ENCODE measurements around the gene DNAL1. TPM values are rescaled to one million over a fixed set of nuclear protein-coding genes. Genes with fewer than 3 reads are reported as not detected.

DNAL1 gene
- total and polyA plus RNA-seq, 3 experiments from 2014 or later = 5.8 to 10.9 (median 8.1) TPM

DNA sequence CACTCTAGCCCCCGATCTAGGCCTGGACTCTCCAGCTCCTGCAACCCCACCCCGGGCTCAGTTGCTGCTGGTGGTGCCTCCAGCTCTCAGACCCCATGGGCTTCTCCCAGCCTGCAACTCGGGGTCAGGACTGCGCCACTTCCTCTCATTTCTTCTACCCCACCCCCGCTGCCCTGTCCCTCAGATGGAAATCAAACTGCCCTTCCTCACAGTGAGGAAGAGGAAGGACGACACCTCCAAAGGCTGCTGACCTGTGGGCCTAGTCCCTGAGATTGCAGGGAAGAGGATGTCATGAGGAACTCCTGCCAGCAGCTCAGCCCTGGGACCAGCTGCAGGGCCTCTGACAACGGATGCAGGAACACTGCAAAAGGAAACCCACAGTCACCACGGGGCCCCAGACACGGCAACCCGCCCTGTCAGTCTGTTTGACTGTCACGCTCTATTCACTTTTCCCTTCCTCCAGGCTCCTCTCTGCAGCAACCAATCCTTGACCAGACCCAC lies 98.7 kb downstream of the DNAL1 start:
- Histone ChIP-seq H3K4me1 (ENCODE audit: insufficient read depth, low read length) (peaks cover 86% of the 10 kb centered on the region), H3K27me3 (ENCODE audit: insufficient read depth, low read length, poor library complexity, severe bottlenecking) (no peaks in the 10 kb centered on the region), H3K36me3 (ENCODE audit: insufficient read depth, low read length) (peaks cover 9% of the 10 kb centered on the region), H3K27ac (ENCODE audit: low read depth, low read length) (peak overlapping the region; percentile 38), H3K4me3 (ENCODE audit: low read length) (peak overlapping the region; percentile 62), H3K9me3 (ENCODE audit: low read length) (no peaks in the 10 kb centered on the region)
- DNase-seq = peak; percentile 40 to 77 (median 66)
- no peaks in the 10 kb centered on the region for H3K9me3 Mint-ChIP-seq
- H3K4me3 Mint-ChIP-seq = peak overlapping the region; percentile 76 to 94 (median 85)
- POLR2A ChIA-PET = interaction anchor here (0.6 to 6.2 kb wide), 5 partner anchors 10 to 174 kb away, joined by 3 to 67 read pairs (median 6); partner anchors contain the start of gene ACOT2
- H3K27ac Mint-ChIP-seq = peak overlapping the region; percentile 89 to 98 (median 94)
- CTCF ChIA-PET = interaction anchor here (1.1 to 8.5 kb wide), 8 partner anchors 13 to 43 kb away, joined by 3 to 137 read pairs (median 8); a partner anchor contains a TSS
- H3K27me3 Mint-ChIP-seq = no peaks in the 10 kb centered on the region
- peaks cover 0 to 21% (median 0%) of the 10 kb centered on the region in 3 donors for H3K36me3 Mint-ChIP-seq
- peaks cover 75 to 100% (median 84%) of the 10 kb centered on the region in 3 donors for H3K4me1 Mint-ChIP-seq

DNA sequence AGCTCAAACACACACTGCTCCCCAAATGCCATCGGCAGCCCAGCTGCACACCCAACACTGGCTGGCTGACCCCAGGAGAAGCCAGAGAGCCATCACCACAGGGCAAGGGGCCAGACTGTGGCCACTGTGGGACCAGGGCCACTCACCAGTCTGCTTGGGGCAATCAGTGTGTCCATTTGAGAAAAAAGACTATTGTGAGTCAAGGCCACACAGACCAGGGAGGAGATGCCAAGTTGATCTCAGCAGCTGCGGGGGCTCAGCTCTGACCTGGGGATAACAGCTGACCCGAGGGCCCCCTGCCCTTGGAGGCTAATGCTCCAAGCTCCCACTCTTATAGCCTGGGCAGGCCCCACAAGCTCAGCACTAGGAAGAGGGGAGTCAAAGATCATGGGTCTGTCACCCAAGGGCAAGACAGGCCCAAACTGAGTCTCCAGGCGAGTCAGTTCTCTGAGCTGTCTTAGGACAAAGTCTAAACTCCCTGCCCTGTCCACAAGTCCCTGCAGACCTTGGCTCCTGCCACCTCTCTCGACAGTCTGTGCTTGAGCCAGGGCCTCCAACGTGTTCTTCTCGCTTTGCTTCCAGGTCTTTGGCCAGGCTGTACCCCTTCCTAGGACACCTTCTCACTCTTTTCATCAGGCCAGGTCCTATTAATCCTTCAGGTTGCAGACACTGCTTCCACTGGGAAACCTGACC lies 99.5 kb downstream of the DNAL1 start:
- peak overlapping the region; percentile 62 for H3K4me3 ChIP-seq (ENCODE audit: low read length)
- peaks cover 94% of the 10 kb centered on the region for H3K4me1 ChIP-seq (ENCODE audit: insufficient read depth, low read length)
- Mint-ChIP-seq H3K4me3 (peak overlapping the region; percentile 76 to 94 (median 85)), H3K27ac (peak overlapping the region; percentile 89 to 98 (median 94)), H3K27me3 (no peaks in the 10 kb centered on the region), H3K36me3 (peaks cover 0 to 13% (median 0%) of the 10 kb centered on the region in 3 donors), H3K4me1 (peaks cover 82 to 100% (median 92%) of the 10 kb centered on the region in 3 donors), H3K9me3 (no peaks in the 10 kb centered on the region)
- no peak for DNase-seq
- peak overlapping the region; percentile 38 for H3K27ac ChIP-seq (ENCODE audit: low read depth, low read length)
- H3K27me3 ChIP-seq (ENCODE audit: insufficient read depth, low read length, poor library complexity, severe bottlenecking) = no peaks in the 10 kb centered on the region
- CTCF ChIA-PET = interaction anchor here (0.6 to 8.5 kb wide), 6 partner anchors 12 to 42 kb away, joined by 3 to 137 read pairs (median 10); a partner anchor contains a TSS
- no peaks in the 10 kb centered on the region for H3K9me3 ChIP-seq (ENCODE audit: low read length)
- POLR2A ChIA-PET = interaction anchor here (0.6 to 6.2 kb wide), 5 partner anchors 9 to 175 kb away, joined by 3 to 67 read pairs (median 21); partner anchors contain the start of gene ACOT2
- H3K36me3 ChIP-seq (ENCODE audit: insufficient read depth, low read length) = peaks cover 7% of the 10 kb centered on the region

DNA sequence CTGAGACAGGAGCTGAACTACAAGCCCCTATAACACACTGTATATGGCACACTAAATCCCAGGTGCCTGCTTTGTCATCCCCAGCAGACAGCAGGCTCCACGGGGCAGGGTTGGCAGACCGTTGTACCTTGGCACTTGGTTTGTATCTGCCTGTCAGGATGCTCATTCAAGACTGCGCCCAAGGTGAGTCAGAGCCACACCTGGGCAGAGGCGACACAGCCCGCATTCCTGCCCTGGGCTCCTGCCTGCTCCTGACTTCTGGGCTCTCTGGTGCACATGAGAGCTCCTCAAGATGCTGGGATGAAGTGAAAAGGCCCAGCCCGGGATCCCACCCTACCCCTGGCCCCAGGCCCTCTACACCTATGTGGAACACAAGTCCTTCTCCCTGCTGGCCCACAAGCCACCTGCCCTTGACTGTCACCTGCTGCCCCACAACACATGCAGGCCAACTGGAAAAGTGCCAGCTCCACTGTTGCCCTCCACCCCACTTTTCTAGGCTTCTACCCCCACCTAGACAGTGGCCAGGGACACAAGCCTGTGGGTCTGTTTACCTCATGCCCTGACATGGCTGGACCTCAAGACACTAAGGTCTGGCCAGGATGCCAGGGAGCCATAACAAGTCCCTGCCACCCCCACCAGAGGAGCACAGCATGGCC lies 100.2 kb downstream of the DNAL1 start:
- peaks cover 97% of the 10 kb centered on the region for H3K4me1 ChIP-seq (ENCODE audit: insufficient read depth, low read length)
- no peaks in the 10 kb centered on the region for H3K36me3 ChIP-seq (ENCODE audit: insufficient read depth, low read length)
- H3K27ac Mint-ChIP-seq = peak overlapping the region; percentile 89 to 98 (median 94)
- peaks cover 0 to 7% (median 0%) of the 10 kb centered on the region in 3 donors for H3K36me3 Mint-ChIP-seq
- no peak overlapping the region for H3K27ac ChIP-seq (ENCODE audit: low read depth, low read length)
- DNase-seq = no peak
- H3K4me1 Mint-ChIP-seq = peaks cover 86 to 100% (median 97%) of the 10 kb centered on the region in 3 donors
- H3K9me3 Mint-ChIP-seq = no peaks in the 10 kb centered on the region
- H3K4me3 Mint-ChIP-seq = peak overlapping the region; percentile 76 to 94 (median 85)
- ChIA-PET CTCF (interaction anchor here (2.1 to 8.5 kb wide), 4 partner anchors 11 to 41 kb away, joined by 7 to 137 read pairs (median 14); a partner anchor contains a TSS), POLR2A (interaction anchor here (1.0 to 6.2 kb wide), 3 partner anchors 9 to 34 kb away, joined by 7 to 59 read pairs (median 21); a partner anchor contains a TSS)
- no peaks in the 10 kb centered on the region for H3K27me3 ChIP-seq (ENCODE audit: insufficient read depth, low read length, poor library complexity, severe bottlenecking)
- no peaks in the 10 kb centered on the region for H3K27me3 Mint-ChIP-seq
- H3K9me3 ChIP-seq (ENCODE audit: low read length) = no peaks in the 10 kb centered on the region
- H3K4me3 ChIP-seq (ENCODE audit: low read length) = peak overlapping the region; percentile 62

DNA sequence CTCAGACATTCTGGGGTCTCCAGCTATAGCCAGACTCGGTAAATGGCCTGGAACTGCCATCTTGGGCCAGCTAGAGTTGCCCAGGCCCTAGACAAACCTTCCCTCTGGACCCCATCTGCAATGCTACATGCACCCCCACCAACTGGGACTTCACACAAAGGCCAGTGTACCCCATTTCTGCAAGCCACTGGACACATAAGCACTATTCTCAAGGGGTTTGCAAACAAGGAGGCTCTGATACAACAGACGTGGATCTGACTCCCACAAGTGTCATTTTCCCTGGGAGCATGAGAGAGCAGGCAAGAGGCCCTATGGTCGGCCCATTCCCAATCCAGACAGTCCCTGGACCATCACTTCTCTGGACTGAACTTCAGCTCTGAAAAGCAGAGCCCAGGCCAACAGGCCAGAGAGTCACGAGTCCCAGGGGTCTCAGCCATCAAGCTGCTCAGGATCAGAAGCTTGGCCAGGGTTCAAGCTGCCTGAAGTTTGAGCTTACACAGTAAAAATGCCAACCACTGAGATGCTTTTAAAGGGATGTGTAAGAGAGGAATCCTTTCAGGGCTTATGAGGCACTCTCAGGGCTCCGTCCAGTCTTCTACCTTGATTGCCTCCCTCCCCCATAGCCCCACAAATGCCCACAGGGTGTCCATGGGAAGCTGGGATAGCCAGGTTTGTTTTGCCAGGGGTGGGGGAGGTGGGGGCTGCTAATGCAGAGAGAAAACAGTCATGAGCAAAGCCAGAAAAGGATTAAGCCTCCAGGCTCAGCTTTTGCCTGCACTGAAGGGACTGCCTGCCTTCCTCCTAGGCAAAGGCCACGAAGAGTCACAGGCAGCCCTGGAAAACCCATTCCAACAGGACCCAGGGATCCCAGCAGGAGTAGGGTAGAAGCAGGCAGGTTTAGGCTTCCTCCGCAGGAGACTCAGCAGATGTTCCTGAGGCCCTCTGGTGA lies 101.1 kb downstream of the DNAL1 start:
- Histone ChIP-seq H3K9me3 (ENCODE audit: low read length) (no peaks in the 10 kb centered on the region), H3K36me3 (ENCODE audit: insufficient read depth, low read length) (no peaks in the 10 kb centered on the region), H3K4me1 (ENCODE audit: insufficient read depth, low read length) (peaks cover 97% of the 10 kb centered on the region), H3K27ac (ENCODE audit: low read depth, low read length) (peak overlapping the region; percentile 21), H3K4me3 (ENCODE audit: low read length) (no peak overlapping the region), H3K27me3 (ENCODE audit: insufficient read depth, low read length, poor library complexity, severe bottlenecking) (no peaks in the 10 kb centered on the region)
- H3K36me3 Mint-ChIP-seq = peaks cover 0 to 5% (median 0%) of the 10 kb centered on the region in 3 donors
- peak overlapping the region; percentile 89 to 98 (median 94) for H3K27ac Mint-ChIP-seq
- CTCF ChIA-PET = interaction anchor here (0.7 to 8.5 kb wide), 5 partner anchors 10 to 44 kb away, joined by 3 to 137 read pairs (median 7); a partner anchor contains a TSS
- DNase-seq = no peak
- H3K4me1 Mint-ChIP-seq = peaks cover 89 to 100% (median 97%) of the 10 kb centered on the region in 3 donors
- H3K9me3 Mint-ChIP-seq = no peaks in the 10 kb centered on the region
- no peaks in the 10 kb centered on the region for H3K27me3 Mint-ChIP-seq
- POLR2A ChIA-PET = interaction anchor here (1.0 to 6.2 kb wide), 3 partner anchors 8 to 35 kb away, joined by 7 to 59 read pairs (median 21); a partner anchor contains a TSS
- peak overlapping the region in 5 of 7 donors; percentile 63 to 94 (median 79) for H3K4me3 Mint-ChIP-seq

DNA sequence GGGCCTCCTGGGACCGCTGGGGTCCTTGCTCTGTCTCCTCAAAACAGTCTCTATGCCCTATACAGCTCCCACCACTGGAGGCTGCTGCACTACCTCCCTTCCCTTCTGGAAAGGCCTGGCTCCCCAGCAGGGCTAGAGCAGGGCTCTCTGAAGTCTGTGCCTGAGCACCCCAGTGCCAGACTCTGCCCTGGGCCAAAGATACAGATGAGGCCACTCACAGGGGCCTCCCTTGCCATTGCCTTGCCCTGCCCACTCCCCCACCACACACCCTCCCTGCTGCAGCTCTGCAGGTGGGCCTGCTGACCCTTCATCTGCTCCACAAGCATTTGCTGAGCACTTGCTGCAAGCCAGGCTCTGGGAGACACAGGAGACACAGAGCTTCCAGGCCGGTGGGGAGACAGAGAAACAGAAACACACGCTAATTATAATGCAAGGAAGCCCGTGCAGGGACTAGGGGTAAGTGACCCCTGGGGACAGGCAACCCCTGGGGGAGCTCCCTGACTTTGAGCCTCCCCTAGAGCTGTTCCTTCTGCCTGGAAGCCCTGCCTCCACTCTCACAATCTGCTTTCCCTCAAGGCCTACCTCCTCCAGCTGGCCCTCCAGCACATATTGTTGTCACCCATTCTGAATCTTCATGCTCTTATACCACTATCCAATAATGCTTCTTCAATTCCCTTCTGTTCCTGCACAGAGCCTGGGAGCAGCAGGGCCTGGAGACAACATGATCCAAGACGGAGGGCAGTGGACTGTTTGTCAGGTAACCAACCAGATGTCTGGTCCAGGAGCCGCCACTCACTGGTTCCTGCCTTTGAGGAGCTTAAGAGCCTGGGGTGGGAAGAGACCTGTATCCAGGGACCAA lies 102.0 kb downstream of the DNAL1 start:
- Histone ChIP-seq H3K9me3 (ENCODE audit: low read length) (no peaks in the 10 kb centered on the region), H3K36me3 (ENCODE audit: insufficient read depth, low read length) (no peaks in the 10 kb centered on the region), H3K4me3 (ENCODE audit: low read length) (no peak overlapping the region), H3K27me3 (ENCODE audit: insufficient read depth, low read length, poor library complexity, severe bottlenecking) (no peaks in the 10 kb centered on the region), H3K4me1 (ENCODE audit: insufficient read depth, low read length) (peaks cover 98% of the 10 kb centered on the region), H3K27ac (ENCODE audit: low read depth, low read length) (peak overlapping the region; percentile 21)
- Mint-ChIP-seq H3K9me3 (no peaks in the 10 kb centered on the region), H3K4me3 (peak overlapping the region in 5 of 7 donors; percentile 8 to 59 (median 43)), H3K27ac (peak overlapping the region; percentile 68 to 98 (median 79)), H3K27me3 (no peaks in the 10 kb centered on the region), H3K4me1 (peaks cover 89 to 100% (median 97%) of the 10 kb centered on the region in 3 donors), H3K36me3 (peaks cover 0 to 5% (median 0%) of the 10 kb centered on the region in 3 donors)
- POLR2A ChIA-PET = interaction anchor here (0.6 to 3.0 kb wide), 2 partner anchors 12 to 21 kb away, joined by 3 to 21 read pairs; a partner anchor contains a TSS
- DNase-seq = no peak
- CTCF ChIA-PET = interaction anchor here (0.9 to 8.5 kb wide), 3 partner anchors 10 to 31 kb away, joined by 3 to 137 read pairs (median 16); a partner anchor contains a TSS

DNA sequence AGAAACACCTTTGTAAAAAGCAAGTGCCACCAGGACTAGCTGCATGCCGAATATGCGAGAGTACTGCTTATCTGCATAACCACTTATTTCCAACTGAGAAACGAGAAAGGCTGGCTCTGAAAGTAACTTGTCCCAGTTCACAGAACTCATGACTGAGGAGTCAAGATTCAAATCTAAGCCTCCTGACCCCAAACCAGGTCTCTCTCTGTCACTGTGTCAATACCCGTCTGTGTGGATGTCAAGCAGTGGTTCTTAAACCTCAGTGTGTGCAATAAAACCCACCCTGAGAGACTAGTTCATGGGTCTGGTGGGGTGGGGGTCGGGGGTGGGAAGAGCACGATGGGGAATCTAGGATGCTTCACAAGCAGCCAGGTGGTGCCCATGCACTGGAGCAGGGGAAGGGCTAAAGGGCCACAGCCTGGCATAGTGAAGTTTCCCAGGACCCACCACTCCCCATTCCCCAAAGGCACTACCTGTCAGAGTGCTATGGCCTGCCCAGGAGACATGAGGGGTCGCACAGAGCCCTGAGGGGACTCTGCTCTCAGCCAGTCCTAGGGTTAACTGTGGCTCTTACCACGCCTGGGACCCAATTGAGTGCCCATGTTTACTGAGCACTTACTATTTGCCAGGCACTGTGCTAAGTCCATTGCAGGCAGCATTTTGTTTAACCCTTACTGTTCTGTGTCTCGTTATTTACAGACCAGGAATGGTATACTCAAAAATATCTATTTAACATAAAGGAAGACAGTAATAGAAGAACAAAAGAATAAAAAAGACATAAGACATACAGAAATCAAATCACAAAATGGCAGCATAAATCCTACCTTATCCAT lies 102.8 kb downstream of the DNAL1 start:
- Mint-ChIP-seq H3K4me3 (peak overlapping the region in 3 of 7 donors; percentile 43 to 54 (median 50)), H3K4me1 (peaks cover 89 to 100% (median 97%) of the 10 kb centered on the region in 3 donors), H3K36me3 (peaks cover 0 to 5% (median 0%) of the 10 kb centered on the region in 3 donors), H3K9me3 (no peaks in the 10 kb centered on the region), H3K27me3 (no peaks in the 10 kb centered on the region), H3K27ac (peak overlapping the region; percentile 68 to 98 (median 81))
- H3K4me1 ChIP-seq (ENCODE audit: insufficient read depth, low read length) = peaks cover 98% of the 10 kb centered on the region
- peak overlapping the region; percentile 21 for H3K27ac ChIP-seq (ENCODE audit: low read depth, low read length)
- no peaks in the 10 kb centered on the region for H3K27me3 ChIP-seq (ENCODE audit: insufficient read depth, low read length, poor library complexity, severe bottlenecking)
- ChIA-PET CTCF (interaction anchor here (2.5 to 12.6 kb wide), 4 partner anchors 9 to 19 kb away, joined by 16 to 208 read pairs (median 80); a partner anchor contains a TSS), POLR2A (interaction anchor here (0.6 to 3.0 kb wide), 2 partner anchors 11 to 20 kb away, joined by 3 to 21 read pairs; a partner anchor contains a TSS)
- no peak for DNase-seq
- H3K9me3 ChIP-seq (ENCODE audit: low read length) = no peaks in the 10 kb centered on the region
- no peaks in the 10 kb centered on the region for H3K36me3 ChIP-seq (ENCODE audit: insufficient read depth, low read length)
- H3K4me3 ChIP-seq (ENCODE audit: low read length) = no peak overlapping the region
